Pons (tissue), 1 donor: Measurements from ENCODE around the gene MBD3L3.
"Not testable (repeated sequence)": the region's sequence is repeated elsewhere in the genome, so short reads cannot be mapped to it uniquely, and the experiment has no call there.

Experiments
- DNase-seq: peaks from one replicate; pipeline ENCODE4 v3.0.0-alpha.2; 2016; ENCODE audit warnings: low spot score

Gene MBD3L3

GRCh38 chr19:7058576-7058975 is at the start of gene MBD3L3:
Gene MBD3L3, minus strand, starts transcription at chr19:7058676. Its CDS starts 71 bp downstream, at chr19:7058605.
- not testable (repeated sequence) for DNase-seq

- no peak for DNase-seq
Observed at GRCh38 chr19:7106711-7107657, 48.5 kb upstream of the MBD3L3 start.

- DNase-seq: peak; percentile 52
Observed at GRCh38 chr19:7104747-7105447, 46.4 kb upstream of the MBD3L3 start.

GRCh38 chr19:7101498-7102253 is 43.2 kb upstream of the MBD3L3 start:
- no peak for DNase-seq

GRCh38 chr19:7099597-7099921 is 41.1 kb upstream of the MBD3L3 start:
- no peak for DNase-seq

GRCh38 chr19:7098701-7099596 is 40.5 kb upstream of the MBD3L3 start:
- peak; percentile 88 for DNase-seq

GRCh38 chr19:7098096-7098495 is 39.6 kb upstream of the MBD3L3 start:
- DNase-seq: no peak

GRCh38 chr19:7088999-7089398 is 30.5 kb upstream of the MBD3L3 start:
- DNase-seq: no peak

GRCh38 chr19:7083076-7083956 is 24.8 kb upstream of the MBD3L3 start:
- no peak for DNase-seq

- DNase-seq: no peak
Observed at GRCh38 chr19:7078008-7078407, 19.5 kb upstream of the MBD3L3 start.

- no peak for DNase-seq
Observed at GRCh38 chr19:7076151-7076550, 17.7 kb upstream of the MBD3L3 start.

GRCh38 chr19:7074705-7075282 is 16.3 kb upstream of the MBD3L3 start:
- no peak for DNase-seq

- no peak for DNase-seq
Observed at GRCh38 chr19:7072541-7072940, 14.1 kb upstream of the MBD3L3 start.

- DNase-seq: peak; percentile 8
Observed at GRCh38 chr19:7069904-7070226, 11.4 kb upstream of the MBD3L3 start.

- peak; percentile 95 for DNase-seq
Observed at GRCh38 chr19:7069042-7069903, 10.8 kb upstream of the MBD3L3 start, which contains the start of gene ZNF557. Gene ZNF557, plus strand, starts transcription at chr19:7069703. Its CDS starts 5,372 bp downstream, at chr19:7075075.

- DNase-seq: no peak
Observed at GRCh38 chr19:7068599-7068998, 10.1 kb upstream of the MBD3L3 start.

- no peak for DNase-seq
Observed at GRCh38 chr19:7067716-7068115, 9.2 kb upstream of the MBD3L3 start.

GRCh38 chr19:7067122-7067521 is 8.6 kb upstream of the MBD3L3 start:
- not testable (repeated sequence) for DNase-seq
